Esophagus mucosa (tissue), 1 donor: ENCODE data around the gene MYH6. TPM values are rescaled to one million over a fixed set of nuclear protein-coding genes. Genes with fewer than 3 reads are reported as not detected.
A peak's percentile ranks its signal among the peaks of the same experiment; 100 is the strongest.

Experiments
- ATAC-seq: fragments of 200-7000 bp; cut with Tn5 transposase; one replicate; pipeline ENCODE4 v1.9.1; 2020
- total RNA-seq: library from RNA; stranded (reverse); gene quantifications from one replicate; pipeline ENCODE4 v1.2.4, GENCODE V29; 2023
- donor health status: DM: yes; HTN: yes; CAD: no.

Gene MYH6
- total RNA-seq, 1 donor from 2014 or later, result not detected

DNA sequence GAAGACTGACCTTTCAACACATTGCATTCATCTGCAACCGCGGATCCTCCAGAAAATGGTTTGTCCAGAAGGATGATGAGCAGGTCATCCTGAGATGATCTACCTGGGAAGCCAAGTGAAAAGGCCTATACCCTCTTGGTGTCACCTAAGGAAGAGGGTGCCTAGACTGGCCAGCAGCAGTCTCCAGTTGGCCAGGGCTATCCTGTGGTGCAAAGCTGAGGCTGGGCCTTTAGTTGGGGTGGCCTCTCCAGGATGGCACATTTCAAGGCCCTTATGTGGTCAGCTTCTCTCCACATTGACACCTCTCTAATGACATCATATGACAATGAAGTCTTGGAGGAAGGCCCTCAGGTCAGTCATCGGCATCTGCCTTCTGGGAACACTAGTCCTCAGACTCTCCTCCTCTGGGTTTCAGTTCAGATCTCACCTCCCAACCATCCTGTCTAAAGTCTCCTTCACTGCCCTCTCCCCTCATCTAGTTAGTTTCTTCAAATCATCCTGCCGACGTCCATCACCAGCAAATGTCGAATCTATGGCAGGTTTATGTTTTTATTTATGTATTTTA lies 52.1 kb downstream of the MYH6 start:
- no peak for ATAC-seq

DNA sequence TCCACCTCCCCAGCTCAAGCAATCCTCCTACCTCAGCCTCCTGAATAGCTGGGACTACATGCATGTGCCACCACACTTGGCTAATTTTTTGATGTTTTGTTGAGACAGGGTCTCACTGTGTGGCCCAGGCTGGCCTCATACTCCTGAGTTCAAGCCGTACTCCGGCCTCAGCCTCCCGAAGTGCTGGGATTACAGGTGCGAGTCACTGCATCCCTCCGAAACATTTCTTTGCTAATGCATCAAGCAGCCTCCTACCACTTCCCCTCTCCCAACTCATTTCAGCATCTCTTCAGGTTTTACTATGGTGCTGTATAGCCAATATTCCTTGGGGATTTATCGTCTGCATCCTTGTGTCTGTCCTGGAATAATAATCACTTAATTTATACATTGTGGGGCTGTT lies 53.1 kb downstream of the MYH6 start:
- no peak for ATAC-seq

DNA sequence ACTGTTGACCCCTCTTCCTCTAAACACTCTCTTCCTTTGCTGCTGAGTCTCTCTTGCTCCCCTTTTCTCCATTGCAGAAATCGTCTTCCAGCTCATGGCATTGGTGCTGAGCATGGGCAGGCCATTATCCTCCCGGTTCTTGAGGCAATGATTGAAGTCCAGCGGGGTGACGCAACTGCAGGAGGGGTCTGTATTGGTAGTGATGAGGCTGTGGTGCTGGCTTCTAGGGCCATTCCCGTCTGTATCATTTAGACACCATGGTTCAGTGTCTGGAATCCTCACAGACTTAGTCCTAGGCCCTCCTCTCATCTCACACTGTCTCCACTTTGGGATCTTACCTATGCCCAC lies 54.7 kb downstream of the MYH6 start:
- no peak for ATAC-seq

DNA sequence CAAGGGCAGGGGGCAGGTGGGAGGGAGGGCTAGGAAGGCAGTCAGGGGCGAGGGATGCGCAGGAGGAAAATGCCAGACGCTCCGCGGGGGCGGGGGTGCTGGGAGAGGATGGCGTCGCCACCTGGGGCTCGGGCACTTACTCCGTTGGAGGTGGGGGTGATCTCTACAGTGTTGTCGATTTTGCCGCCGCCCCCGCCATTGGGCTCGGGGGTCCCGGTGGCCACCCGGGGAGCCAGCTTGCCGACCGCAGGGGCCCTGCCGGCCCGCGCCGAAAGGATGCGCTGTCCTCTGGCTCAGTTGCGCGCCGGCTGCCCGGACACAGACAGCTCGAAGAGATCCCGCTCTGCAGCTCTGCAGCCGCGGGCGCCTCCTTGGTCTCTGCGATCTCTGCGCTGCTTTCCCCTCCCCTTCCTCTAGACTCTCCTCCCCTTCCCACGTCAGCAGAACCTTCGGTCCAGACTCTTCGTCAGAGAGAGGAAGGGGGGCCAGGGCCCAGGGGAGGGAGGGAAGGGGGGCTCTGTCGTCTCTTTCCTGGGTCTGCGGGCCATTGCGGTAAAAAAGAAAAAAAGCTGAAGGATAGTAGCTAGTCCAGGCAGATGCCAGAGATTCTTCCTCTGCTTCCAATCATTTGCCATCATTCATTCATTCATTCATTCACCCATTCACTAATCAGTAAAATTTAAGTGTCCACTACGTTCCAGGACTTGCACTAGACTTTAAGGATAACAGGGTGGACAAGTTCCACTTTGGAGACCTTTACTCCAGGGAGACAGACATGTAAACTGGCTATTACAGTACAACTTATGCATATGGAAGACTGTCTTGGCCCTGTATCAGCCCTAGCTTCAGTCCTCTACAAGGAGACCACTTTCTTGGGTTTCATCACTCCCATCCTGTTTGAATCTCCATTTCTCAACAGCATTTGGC lies 55.3 kb downstream of the MYH6 start, which contains the start of gene SLC22A17:
SLC22A17 (minus strand) TSS at position 382 of the 927 bp plus-strand sequence.
- ATAC-seq, result peak; percentile 67

DNA sequence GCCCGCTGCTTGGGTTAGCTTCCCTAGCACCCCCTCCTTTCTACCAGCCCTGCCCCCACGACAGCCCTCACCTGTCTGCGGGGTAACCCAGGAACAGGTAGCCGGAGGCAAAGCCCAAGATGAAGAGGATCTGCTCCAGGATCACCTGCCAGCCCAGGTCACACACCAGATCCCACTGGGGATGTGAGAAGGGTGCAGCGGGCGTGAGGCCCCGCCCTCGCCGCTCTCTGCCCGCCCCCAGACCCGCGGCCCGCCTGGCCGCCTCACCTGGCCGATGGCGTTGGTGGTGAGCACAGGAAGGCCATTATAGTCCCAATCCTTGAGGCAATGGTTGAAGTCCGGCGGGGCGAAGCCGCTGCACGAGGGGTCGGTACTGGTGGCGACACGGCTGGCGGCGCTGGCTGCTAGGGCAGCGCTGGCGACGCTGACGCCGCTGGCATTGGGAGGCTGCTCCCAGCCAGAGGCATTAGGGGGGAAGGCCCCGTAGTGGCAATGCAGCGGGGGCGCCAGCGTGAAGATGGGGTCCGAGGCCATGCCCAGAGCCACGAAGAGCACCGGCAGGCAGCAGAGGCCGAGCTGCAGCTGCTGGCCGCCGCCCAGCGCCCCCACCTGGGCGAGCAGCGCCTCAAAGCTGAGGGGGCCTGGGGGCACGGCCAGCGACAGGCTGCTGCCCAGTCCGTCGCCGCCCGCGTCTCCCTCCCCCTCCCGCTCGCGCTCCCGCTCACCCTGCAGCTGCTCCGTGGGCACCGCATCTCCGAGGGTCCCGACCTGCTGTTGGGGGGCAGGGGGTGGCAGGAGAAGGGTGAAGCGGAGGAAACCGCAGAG lies 56.2 kb downstream of the MYH6 start:
- ATAC-seq, result no peak

DNA sequence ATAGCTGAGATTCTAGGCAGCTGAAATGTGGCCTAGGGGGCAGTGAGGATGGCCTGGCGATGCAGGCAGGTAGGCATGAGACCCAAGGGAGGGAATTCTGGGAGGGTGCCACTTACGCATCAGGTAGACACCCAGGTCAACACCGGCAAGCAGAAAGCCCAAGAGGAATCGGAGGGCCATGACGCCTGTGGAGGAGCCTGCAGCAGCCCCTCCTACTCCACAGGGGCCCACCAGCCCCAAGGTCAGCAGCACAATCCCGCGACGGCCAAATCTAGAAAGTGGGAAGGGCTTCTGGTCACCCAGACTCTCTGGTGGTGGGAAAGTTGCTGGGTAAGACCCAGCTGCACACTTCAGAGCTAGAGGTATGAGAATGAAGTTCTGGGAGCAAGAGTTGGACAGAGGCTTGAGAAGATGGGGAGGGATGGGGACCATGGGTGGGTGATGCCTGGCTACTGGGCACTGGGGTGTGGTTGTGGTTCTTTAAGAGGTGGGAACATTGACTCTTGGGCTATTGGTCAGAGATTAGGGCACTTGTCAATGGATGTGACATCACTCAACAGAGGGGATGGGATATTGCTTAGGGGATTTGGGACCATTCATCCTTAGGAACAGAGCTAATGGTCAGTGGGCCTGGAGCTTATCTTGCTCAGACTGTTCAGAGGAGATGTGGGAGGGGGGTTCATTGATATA lies 58.8 kb downstream of the MYH6 start:
- no peak for ATAC-seq

DNA sequence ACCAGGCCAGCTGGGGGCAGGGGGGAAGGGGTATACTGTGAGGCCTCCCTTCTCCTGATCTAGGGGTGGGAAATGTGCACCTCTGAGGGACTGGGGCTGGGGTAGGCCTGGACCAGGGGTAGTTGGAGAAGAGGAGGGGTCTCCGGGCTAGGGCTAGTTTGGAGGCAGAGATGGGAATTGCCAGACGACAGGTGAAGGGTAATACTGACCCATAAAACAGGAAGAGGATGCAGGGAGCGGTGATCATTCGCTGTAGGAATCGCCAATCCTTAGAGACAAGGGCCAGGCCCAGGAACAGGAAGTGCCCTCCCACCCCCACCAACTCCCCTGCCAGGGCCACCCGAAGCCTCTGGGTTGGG lies 59.8 kb downstream of the MYH6 start:
- ATAC-seq, result no peak

DNA sequence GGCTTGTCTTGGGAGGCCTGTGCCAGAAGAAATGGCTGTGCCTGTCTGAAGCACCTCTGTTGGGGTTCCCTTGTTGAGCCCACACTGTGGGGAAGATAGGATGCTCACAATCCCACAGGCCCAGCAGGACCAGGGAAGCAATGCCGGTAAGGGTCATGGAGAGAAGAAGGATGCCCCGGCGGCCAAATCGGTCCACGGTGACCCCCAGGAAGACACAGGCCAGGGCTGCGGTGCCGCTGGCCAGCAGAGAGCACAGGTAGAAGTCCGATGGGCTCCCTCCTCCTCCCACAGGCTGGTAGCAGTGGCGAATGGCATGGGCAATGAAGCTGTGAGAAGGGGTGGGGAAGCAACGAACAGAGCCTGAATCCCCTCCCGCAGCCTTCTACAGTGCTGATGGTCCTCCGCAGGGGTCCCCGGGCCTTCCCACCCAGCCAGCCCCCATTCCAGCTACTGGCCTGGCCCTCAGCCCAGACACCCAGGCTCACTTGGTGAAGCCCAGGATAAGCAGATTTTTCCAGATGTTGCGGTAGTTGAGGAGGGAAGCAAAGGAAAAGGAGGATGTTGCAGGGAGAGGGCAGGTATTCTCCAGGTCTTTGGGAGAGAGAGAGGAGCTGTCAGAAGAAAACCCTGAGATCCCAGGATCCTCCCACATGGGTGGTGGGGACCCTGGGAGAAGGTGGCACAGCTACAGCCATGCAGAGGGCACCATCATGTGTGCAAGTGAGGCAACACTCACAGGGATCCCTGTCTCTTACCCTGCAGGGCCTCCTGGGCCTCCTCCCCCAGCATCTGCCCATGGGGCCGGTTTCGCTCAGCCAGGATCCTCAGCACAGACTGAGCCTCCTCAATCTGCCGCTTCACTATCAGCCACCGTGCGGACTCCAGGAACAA lies 60.4 kb downstream of the MYH6 start:
- ATAC-seq, result no peak

DNA sequence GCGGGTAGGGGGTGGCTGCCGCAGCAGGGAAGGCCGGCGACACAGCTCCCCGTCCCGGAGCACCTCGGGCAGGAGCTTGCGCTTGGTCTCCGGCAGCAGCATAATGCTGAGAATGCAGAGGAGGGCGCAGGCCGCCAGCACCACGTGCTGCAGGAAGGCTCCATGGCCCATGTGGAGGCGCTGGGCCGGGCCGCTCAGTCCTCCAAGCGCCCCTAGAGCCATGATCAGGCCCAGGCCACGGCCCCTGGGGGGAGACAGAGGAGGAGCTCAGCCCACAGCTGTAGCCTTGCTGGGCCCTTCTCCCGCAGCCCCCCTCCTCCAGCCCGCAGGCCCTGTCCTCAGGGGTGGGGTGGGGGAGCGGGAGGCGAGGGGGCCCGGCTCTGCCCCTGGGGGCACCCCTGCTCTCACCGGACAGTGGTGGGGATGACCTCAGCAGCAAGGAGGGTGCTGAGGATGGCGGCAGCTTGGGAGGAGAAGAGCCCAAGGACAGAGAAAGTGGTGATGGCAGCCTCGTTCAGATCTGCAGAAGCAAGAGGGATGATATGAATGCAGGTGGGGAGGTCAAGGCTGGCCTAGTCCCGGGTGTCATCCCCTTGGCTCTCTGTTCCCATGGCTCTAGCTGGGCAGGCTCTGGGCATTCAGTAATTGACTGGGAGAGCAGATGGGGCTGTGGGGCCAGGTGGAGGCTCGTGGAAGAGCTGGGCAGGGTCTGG lies 61.2 kb downstream of the MYH6 start:
- ATAC-seq, result no peak

DNA sequence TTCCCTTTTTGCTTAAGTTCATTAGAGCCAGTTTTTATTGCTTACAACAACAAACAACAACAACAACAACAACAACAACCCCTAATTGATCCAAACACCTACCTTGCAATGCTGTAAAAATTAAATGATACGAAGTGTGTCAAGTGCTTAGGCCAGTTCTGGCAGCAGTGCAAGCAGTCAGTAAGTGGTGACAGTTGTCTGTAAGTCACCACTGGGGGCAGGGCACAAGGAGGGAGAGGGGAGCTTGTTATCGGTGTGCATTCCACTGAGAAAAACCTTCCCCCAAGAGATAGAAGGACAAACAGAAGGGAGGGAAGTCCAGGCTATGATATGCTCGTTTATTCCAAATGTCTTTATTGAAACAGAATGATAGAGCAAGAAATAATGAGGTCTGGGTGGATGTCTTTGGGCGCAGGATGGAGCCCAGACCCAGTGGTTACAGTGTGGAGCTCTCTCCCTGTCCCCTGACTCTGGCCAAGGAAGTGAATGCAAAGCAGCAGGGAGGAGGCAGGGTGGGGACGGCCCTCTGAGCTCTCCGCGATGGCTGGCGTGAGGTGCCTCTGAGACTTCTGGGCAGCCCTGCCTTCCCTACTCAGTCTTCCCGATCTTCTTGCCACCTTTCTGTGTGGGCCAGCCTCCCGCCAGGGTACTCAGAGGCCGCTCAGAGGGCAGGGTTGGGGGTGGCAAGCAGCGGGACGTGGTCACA lies 61.9 kb downstream of the MYH6 start:
- ATAC-seq, result no peak

DNA sequence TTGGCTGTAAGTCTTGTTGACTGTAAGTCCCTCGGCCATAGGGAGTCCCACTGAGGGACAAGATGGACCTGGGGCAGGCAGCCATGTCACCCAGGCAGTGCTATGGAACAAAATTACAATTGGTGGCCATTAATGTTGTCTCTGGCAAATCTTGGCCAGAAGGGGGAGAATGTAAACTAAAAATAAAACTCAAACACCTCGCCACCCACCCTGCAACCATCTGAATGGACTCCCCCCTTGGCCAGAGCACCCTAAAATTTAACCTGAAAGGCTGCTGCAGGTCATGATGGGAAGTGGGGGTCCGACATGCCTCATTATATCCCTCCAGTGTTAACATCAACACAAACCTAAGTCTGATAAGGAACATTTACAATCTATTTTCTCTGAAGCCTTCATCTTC lies 63.6 kb downstream of the MYH6 start:
- ATAC-seq, result no peak

DNA sequence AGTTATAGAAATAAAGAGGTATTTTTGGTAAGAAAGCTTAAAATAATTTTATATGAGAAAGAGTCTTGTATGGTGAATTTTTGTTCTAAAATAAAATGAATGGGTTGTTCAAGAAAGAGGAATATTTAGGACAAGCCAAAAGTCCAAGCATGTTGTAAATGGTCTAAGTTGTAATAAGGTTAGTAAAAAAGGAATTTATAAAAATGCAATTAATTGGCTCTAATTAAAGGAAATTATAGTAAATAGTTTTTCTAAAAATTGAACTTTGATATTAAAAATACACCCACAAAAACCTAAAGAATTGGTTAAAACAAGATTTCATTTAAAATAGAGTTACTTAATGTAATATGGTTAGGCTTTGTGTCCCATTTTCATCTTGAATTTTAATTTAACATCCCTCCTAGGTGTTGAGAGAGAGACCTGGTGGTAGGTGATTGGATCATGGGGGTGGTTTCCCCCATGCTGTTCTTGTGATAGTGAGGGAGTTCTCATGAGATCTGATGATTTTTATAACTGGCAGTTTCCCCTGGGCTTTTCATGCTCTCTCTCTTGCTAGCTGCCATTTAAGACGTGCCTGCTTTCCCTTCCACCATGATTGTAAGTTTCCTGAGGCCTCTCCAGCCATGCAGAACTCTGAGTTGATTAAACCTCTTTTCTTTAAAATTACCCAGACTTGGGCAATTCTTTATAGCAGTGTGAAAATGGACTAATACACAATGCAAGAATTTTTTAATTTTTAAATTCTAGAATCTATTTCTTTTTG lies 68.4 kb downstream of the MYH6 start:
- no peak for ATAC-seq

DNA sequence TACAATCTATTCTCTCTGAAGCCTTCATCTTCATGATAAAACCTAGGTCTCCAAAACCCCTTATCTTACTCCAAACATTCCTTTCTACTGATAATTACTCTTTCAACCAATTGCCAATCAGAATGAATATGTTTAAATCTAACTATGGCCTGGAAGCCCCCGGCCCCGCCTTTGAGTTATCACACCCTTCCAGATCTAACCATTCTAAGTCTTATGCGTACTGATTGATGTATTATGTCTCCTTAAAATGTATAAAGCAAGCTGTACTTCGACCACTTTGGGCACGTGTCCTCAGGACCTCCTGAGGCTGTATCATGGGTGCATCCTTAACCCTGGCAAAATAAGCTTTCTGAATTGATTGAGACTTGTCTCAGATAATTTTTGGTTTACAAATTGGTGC lies 72.5 kb downstream of the MYH6 start:
- ATAC-seq, result no peak

Other genes with a start within 250 kb of the MYH6 start
- 51.1 TPM for gene SLC7A8, start 224.6 kb downstream of the MYH6 start, total RNA-seq
- gene RNF212B, start 170.3 kb downstream of the MYH6 start, total RNA-seq, result not detected
- 9.6 TPM for gene HOMEZ, start 122.1 kb downstream of the MYH6 start, total RNA-seq
- 5.1 TPM for gene PPP1R3E, start 105.4 kb downstream of the MYH6 start, total RNA-seq
- gene BCL2L2, start 101.4 kb downstream of the MYH6 start, total RNA-seq, result 29.1 TPM
- gene PABPN1, start 86.8 kb downstream of the MYH6 start, total RNA-seq, result 77.7 TPM
- gene SLC22A17, start 55.4 kb downstream of the MYH6 start, total RNA-seq, result 2.0 TPM
- gene EFS, start 43.1 kb downstream of the MYH6 start, total RNA-seq, result 27.6 TPM
- not detected for gene IL25, start 35.5 kb downstream of the MYH6 start, total RNA-seq
- gene CMTM5, start 31.2 kb downstream of the MYH6 start, total RNA-seq, result not detected
- gene MYH7, start 27.4 kb upstream of the MYH6 start, total RNA-seq, result 0.72 TPM
- 20.4 TPM for gene NGDN, start 61.4 kb upstream of the MYH6 start, total RNA-seq
- 0.44 TPM for gene ZFHX2, start 143.5 kb upstream of the MYH6 start, total RNA-seq
- 7.6 TPM for gene THTPA, start 148.0 kb upstream of the MYH6 start, total RNA-seq
- gene AP1G2, start 159.5 kb upstream of the MYH6 start, total RNA-seq, result 81.3 TPM
- 0.04 TPM for gene JPH4, start 170.5 kb upstream of the MYH6 start, total RNA-seq
- not detected for gene DHRS2, start 228.1 kb upstream of the MYH6 start, total RNA-seq